ENCODE results near the gene MAPK1. TPM values are rescaled to one million over a fixed set of nuclear protein-coding genes. Genes with fewer than 3 reads are reported as not detected.
A peak's percentile ranks its signal among the peaks of the same experiment; 100 is the strongest.

Gene MAPK1
- total RNA-seq, 4 donors from 2014 or later: 44.9 to 87.2 (median 63.5) TPM

DNA sequence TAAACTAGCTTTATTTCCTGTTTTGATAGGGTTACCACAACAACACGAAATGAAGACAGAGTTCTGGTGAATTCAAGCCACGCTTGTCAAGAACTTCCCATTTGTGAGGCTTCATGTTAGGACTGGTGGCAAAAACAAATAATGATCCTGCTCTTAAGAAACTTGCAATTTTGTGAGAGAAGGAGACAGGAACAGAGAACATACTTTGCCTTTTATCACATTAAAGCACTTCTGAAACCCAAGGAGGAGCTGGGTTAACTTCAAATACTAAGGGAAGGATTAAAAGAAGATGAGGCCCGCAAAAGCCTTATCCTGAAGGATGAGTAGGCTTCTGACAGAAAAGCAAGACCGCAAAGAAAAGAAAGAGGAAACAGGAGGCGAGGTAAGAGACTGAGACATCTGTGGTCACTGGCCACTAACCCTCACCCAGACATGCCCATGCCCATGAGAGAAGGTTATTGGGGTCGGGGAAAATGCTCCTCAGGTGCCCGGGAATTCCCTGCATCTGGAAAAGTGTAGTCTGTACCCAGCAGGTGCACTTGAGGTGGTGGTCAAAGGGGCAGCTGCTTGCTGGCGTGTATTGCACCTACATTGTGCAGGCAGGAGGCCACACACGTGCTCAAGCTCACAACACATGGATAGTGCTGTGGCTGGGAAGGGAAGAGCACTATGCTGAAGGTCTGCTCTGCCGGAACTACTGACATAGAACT, 50.5 kb downstream of the MAPK1 start:
- TF ChIP-seq EP300 (IDR thresholded peaks at IDR 0.05) (no peak), CTCF (IDR thresholded peaks at IDR 0.05) (no peak), POLR2AphosphoS5 (IDR thresholded peaks at IDR 0.05) (peak in 1 of 2 donors; percentile 22), POLR2A (IDR thresholded peaks at IDR 0.05; ENCODE audit: low read depth) (no peak)
- Histone ChIP-seq H3K27ac (replicated peaks in 1 of 4) (peak overlapping the region; percentile 43 to 62 (median 52)), H3K36me3 (no peaks in the 10 kb centered on the region), H3K4me3 (peak overlapping the region in 2 of 4 donors; percentile 0 to 10), H3K4me1 (peaks cover 32 to 74% (median 58%) of the 10 kb centered on the region in 4 donors), H3K9me3 (no peaks in the 10 kb centered on the region), H3K27me3 (no peaks in the 10 kb centered on the region)
- WGBS: 52% methylated on average over 10 of the region's 10 CpGs
- no peak for DNase-seq (ENCODE audit: extremely low spot score)
- intact Hi-C loops (cut with DNase I): no loop called here

GRCh38 chr22:21816472-21816786, 51.0 kb downstream of the MAPK1 start:
- intact Hi-C loops (cut with DNase I): no loop called here
- Histone ChIP-seq H3K4me3 (no peak overlapping the region), H3K36me3 (no peaks in the 10 kb centered on the region), H3K4me1 (peaks cover 32 to 69% (median 55%) of the 10 kb centered on the region in 4 donors), H3K27ac (replicated peaks in 1 of 4) (peak overlapping the region in 3 of 4 donors; percentile 43 to 61 (median 44)), H3K9me3 (no peaks in the 10 kb centered on the region), H3K27me3 (no peaks in the 10 kb centered on the region)
- TF ChIP-seq POLR2AphosphoS5 (IDR thresholded peaks at IDR 0.05): no peak
- TF ChIP-seq CTCF (IDR thresholded peaks at IDR 0.05): no peak
- no peak for TF ChIP-seq POLR2A (IDR thresholded peaks at IDR 0.05; ENCODE audit: low read depth)
- WGBS: 54% methylated on average over 2 of the region's 2 CpGs
- no peak for DNase-seq (ENCODE audit: extremely low spot score)

GRCh38 chr22:21815958-21816357, 51.5 kb downstream of the MAPK1 start:
- Histone ChIP-seq H3K9me3 (no peaks in the 10 kb centered on the region), H3K27ac (replicated peaks in 1 of 4) (peak overlapping the region in 3 of 4 donors; percentile 21 to 61 (median 44)), H3K4me3 (no peak overlapping the region), H3K4me1 (peaks cover 32 to 65% (median 55%) of the 10 kb centered on the region in 4 donors), H3K36me3 (no peaks in the 10 kb centered on the region), H3K27me3 (no peaks in the 10 kb centered on the region)
- intact Hi-C loops (cut with DNase I): no loop called here
- no peak for TF ChIP-seq CTCF (IDR thresholded peaks at IDR 0.05)
- TF ChIP-seq EP300 (IDR thresholded peaks at IDR 0.05): no peak
- TF ChIP-seq POLR2A (IDR thresholded peaks at IDR 0.05; ENCODE audit: low read depth): no peak
- no peak for TF ChIP-seq POLR2AphosphoS5 (IDR thresholded peaks at IDR 0.05)
- no peak for DNase-seq (ENCODE audit: extremely low spot score)
- WGBS: 88% methylated on average over 2 of the region's 2 CpGs

- no peaks in the 10 kb centered on the region for H3K36me3 ChIP-seq
- TF ChIP-seq EP300 (IDR thresholded peaks at IDR 0.05): no peak
- no peak for TF ChIP-seq POLR2AphosphoS5 (IDR thresholded peaks at IDR 0.05)
- TF ChIP-seq POLR2A (IDR thresholded peaks at IDR 0.05; ENCODE audit: low read depth): no peak
- no peak for TF ChIP-seq CTCF (IDR thresholded peaks at IDR 0.05)
- H3K4me3 ChIP-seq: no peak overlapping the region
- intact Hi-C loops (cut with DNase I): no loop called here
- H3K27ac ChIP-seq (replicated peaks in 1 of 4): peak overlapping the region in 2 of 4 donors; percentile 21 to 44
- DNase-seq (ENCODE audit: extremely low spot score): no peak
- H3K27me3 ChIP-seq: no peaks in the 10 kb centered on the region
- peaks cover 32 to 63% (median 55%) of the 10 kb centered on the region in 4 donors for H3K4me1 ChIP-seq
- WGBS: 96% methylated on average over 3 of the region's 3 CpGs
- H3K9me3 ChIP-seq: no peaks in the 10 kb centered on the region
Measured at GRCh38 chr22:21815357-21815756, 52.1 kb downstream of the MAPK1 start.

All from esophagus muscularis mucosa (tissue), 4 donors.